HL-60 (cell line): Measurements from ENCODE around the gene DIP2C.

Experiments
- GABPA ChIP-seq: IDR thresholded peaks from 2 replicates; pipeline ENCODE4 v1.6.1; 2012; ENCODE audit warnings: low read depth
- POLR2AphosphoS5 ChIP-seq: IDR thresholded peaks from 2 replicates; pipeline ENCODE4 v1.6.1; 2012; ENCODE audit warnings: low read depth
- REST ChIP-seq: IDR thresholded peaks from 2 replicates; pipeline ENCODE4 v1.6.1; 2012; ENCODE audit warnings: low read depth; ENCODE audit not compliant: insufficient replicate concordance
- SPI1 ChIP-seq: IDR thresholded peaks from 2 replicates; pipeline ENCODE4 v1.6.1; 2012; ENCODE audit warnings: low read depth, mild to moderate bottlenecking, borderline replicate concordance
- TF ChIP-seq, protein P1 (sequence below): IDR thresholded peaks from one replicate; pipeline ENCODE4 v1.5.1; 2011; ENCODE audit warnings: low read length, control low read depth, inconsistent platforms; ENCODE audit not compliant: insufficient read depth

DNA sequence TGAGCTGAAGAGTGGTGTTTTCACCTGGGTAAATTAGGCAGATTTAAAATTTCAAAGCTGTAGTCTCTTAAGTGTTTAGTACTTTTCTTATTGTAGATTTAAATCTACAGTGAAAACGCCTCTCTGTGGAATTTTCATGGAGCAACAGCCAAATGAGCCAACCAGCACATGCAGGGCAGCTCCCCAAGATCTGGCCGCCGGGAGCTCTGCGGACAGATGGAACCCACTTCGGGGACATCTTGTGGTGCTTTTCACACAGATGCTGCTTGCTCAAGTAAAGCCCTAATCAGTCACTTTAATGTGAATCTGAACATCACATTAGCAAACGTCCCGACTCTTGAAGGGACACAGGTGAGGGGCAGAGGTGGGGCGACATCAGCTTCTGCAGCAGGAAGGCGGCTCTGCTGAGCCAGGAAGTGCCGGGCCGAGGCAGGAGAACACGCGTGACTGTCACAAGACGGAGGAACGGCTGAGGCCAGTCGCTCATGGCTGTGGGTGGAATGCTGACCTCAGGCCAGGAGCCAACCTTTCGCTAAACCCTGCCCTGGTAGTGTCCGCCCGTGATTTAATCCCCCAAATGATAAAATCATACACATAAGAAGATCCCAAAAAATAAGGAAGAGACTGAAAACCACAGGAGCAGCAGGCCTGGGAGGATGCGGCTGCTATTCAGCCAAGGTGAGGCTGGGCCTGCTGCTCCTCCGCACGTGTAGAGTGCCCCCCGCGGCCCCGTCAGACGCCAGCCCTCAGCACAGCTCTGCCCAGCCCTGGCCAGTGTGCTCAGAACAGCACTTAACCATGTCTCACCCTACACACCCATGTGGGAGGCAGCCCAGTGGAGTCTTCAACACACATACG, 297.4 kb downstream of the DIP2C start:
- TF ChIP-seq, protein P1, sequence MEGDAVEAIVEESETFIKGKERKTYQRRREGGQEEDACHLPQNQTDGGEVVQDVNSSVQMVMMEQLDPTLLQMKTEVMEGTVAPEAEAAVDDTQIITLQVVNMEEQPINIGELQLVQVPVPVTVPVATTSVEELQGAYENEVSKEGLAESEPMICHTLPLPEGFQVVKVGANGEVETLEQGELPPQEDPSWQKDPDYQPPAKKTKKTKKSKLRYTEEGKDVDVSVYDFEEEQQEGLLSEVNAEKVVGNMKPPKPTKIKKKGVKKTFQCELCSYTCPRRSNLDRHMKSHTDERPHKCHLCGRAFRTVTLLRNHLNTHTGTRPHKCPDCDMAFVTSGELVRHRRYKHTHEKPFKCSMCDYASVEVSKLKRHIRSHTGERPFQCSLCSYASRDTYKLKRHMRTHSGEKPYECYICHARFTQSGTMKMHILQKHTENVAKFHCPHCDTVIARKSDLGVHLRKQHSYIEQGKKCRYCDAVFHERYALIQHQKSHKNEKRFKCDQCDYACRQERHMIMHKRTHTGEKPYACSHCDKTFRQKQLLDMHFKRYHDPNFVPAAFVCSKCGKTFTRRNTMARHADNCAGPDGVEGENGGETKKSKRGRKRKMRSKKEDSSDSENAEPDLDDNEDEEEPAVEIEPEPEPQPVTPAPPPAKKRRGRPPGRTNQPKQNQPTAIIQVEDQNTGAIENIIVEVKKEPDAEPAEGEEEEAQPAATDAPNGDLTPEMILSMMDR, result no peak
- TF ChIP-seq POLR2AphosphoS5 (no peak), REST (no peak), GABPA (no peak), SPI1 (no peak)
